ENCODE measurements around the gene ST6GAL1.

DNA sequence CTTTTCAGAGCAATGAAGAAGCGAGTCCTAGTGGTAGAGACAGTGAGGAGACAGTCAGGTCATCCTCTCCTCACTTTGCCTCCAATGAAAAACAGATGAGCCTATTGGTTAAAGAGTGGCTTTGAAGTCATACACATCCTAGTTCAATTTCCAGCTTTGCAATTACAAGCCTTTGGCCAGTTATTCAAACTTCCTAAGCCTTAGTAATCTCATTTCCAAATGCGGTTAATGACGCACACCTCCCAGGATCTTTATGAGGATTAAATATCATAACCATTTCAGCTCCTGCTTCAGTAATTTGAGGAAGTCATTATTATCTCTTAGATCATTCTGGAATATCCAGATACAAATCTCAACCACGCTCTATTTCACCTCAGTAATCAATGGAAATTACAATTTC lies 10.0 kb upstream of the ST6GAL1 start:
- TF ChIP-seq, protein P1, sequence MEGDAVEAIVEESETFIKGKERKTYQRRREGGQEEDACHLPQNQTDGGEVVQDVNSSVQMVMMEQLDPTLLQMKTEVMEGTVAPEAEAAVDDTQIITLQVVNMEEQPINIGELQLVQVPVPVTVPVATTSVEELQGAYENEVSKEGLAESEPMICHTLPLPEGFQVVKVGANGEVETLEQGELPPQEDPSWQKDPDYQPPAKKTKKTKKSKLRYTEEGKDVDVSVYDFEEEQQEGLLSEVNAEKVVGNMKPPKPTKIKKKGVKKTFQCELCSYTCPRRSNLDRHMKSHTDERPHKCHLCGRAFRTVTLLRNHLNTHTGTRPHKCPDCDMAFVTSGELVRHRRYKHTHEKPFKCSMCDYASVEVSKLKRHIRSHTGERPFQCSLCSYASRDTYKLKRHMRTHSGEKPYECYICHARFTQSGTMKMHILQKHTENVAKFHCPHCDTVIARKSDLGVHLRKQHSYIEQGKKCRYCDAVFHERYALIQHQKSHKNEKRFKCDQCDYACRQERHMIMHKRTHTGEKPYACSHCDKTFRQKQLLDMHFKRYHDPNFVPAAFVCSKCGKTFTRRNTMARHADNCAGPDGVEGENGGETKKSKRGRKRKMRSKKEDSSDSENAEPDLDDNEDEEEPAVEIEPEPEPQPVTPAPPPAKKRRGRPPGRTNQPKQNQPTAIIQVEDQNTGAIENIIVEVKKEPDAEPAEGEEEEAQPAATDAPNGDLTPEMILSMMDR (conservative IDR thresholded peaks at IDR 0.05), result no peak
- no peak for TF ChIP-seq ZFX (IDR thresholded peaks at IDR 0.05)
